Measurements from ENCODE around the gene TTC17.
"Not testable (repeated sequence)": the region's sequence is repeated elsewhere in the genome, so short reads cannot be mapped to it uniquely, and the experiment has no call there.

Gene TTC17

DNA sequence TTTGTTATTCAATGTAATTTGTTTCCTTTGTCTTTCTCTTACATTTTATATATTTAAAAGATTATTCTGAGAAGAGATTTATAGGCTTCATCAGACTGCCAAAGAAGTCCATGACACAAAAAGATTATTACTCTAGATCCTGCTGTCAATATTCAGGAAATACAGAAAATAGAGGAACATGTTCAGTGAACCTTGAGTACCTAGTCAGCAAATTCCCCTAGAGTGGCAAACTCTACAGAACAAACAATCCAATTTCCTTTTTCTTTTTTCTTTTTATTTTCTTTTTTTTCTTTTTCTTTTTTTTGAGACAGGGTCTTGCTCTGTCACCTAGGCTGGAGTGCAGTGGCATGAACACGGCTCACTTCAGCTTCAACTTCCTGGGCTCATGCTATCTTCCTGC is 23.9 kb downstream of the TTC17 start:
- FAIRE-seq, result no peak
- DNase-seq (ENCODE audit: extremely low spot score, insufficient read length, low read depth), result no peak

DNA sequence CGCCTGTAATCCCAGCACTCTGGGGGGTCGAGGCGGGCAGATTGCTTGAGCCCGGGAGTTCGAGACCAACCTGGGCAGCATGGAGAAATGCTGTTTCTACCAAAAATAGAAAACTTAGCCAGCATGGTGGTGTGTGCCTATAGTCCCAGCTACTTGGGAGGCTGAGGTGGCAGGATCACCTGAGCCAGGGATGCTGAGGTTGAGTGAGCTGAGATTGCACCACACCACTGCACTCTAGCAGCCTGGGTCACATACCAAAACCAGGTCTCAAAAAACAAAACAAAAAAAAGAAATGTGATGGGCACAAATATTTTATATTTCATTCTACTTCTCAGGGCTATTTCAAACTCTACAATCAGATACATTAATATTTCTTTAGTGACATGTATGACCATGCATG is 25.7 kb downstream of the TTC17 start:
- no peak for FAIRE-seq
- no peak for DNase-seq (ENCODE audit: extremely low spot score, insufficient read length, low read depth)

DNA sequence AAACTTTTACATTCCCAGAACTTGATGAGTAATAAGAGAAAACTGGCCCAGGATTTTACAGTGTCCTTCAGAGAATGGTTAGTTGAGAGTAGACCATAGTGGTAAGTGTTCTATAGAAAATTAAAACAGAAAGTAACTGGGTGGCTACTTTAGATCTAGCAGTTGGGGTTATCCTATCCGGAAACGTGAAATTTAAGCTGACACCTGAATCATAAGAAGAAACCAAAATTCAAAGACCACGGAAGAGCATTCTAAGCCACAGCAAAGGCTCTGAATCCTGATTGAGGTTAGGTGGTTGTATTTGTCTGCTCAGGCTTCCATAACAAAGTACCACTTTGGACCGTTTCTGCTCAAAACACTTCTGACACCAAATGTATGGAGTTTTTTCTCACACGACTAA is 34.0 kb downstream of the TTC17 start:
- FAIRE-seq (no peak), DNase-seq (ENCODE audit: extremely low spot score, insufficient read length, low read depth) (no peak)

DNA sequence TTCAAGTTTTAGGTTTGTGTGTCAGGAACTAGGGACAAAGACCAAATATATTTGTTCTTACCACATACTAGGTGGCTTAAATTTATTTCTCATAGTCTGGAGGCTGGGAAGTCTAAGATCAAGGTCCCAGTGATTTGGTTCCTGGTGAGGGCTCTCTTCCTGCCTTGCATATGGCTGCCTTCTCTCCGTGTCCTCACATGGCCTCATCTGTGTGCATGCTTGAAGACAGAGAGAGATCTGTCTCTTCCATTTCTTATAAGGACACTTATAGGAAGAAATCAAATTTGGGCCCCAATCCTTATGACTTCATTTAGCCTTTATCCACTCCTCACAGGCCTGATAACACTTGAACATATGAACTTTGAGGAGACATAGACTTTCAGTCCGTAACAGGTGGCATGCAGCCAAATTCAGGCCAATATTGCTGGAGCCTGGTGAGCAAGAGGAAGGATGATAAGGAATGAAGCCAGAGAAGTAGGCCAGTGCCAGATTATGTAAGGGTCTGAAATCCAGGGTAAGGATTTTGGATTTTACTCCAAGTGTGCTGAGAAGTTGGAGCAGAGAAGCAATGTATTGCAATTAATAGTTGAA is 35.1 kb downstream of the TTC17 start:
- no peak for DNase-seq (ENCODE audit: extremely low spot score, insufficient read length, low read depth)
- no peak for FAIRE-seq

DNA sequence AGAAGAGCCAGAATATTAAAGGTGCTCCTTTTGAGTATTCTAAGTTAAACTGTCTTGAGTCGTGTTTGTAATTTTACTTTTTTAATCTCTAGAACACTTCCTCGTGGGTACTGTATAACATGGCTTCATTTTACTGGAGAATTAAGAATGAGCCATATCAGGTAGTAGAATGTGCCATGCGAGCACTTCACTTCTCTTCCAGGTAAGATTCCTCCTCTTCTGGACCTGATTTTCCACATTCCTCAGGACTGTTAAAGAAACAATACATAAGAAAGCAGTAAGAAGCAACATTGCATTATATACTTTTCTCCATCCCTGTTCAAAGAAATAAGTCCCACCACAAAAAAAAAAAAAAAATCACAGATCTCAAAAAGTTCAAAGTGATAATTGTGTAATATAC is 37.9 kb downstream of the TTC17 start:
- DNase-seq (ENCODE audit: extremely low spot score, insufficient read length, low read depth) (no peak), FAIRE-seq (no peak)

DNA sequence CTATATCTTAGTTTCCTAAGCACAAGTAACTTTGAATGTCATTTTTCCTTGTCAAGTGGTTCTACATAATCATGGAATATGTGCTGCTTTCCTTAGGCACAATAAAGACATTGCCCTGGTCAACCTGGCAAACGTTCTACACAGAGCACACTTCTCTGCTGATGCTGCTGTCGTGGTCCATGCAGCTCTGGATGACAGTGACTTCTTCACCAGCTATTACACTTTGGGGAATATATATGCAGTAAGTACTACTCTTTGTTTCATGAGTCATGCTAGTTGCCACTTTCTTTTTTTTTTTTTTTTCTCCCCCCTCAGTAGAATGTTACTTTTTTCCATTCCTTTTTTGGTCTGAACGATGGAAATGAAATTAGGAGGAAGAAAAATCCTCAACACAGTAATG is 38.5 kb downstream of the TTC17 start:
- FAIRE-seq (no peak), DNase-seq (ENCODE audit: extremely low spot score, insufficient read length, low read depth) (no peak)

DNA sequence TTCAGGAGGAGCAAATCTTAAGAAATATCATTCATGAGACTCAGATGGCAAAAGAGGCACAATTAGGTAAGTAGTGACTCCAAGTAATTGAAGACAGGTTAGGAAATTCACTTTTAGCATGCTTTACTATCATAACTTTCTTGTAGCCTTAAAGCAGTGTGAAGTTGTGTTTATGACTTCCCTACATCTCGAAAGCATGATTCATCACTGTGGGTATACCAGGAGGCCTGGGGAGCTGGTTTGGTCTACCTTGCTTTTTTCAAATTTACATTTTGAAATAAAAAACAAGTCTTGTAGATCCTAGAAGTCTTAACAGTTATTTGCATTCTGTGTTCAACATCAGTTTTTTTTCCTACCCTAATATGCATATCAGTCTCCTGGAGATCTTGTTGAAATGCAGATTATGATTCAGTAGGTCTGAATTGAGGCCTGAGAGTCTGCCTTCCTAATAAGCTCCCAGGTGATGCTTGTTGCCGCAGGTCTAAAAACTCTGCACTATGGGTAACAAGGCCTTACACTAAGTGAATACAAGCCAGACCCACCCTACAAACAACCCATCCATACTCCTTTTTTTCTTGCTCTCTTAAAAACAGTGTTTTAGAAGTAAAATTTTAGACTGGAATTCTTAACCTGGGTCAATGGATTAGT is 41.4 kb downstream of the TTC17 start:
- FAIRE-seq, result no peak
- DNase-seq (ENCODE audit: extremely low spot score, insufficient read length, low read depth), result no peak

DNA sequence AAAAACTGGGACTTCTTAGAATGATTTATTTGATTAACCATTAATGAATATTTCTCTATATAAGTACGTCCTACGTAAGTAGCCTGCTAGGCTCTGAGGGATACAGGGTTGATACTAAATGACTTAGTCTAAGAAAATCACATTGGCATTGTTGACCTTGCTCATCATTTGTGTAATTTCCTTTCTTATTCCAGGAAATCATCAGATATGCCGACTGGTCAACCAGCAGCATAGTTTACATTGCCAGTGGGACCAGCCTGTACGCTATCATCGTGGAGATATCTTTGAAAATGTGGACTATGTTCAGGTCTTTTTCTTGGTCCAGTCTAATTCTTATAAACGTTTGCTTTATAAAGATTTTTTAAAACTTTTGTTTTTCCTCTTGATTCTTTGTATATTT is 42.5 kb downstream of the TTC17 start:
- no peak for DNase-seq (ENCODE audit: extremely low spot score, insufficient read length, low read depth)
- FAIRE-seq, result no peak

DNA sequence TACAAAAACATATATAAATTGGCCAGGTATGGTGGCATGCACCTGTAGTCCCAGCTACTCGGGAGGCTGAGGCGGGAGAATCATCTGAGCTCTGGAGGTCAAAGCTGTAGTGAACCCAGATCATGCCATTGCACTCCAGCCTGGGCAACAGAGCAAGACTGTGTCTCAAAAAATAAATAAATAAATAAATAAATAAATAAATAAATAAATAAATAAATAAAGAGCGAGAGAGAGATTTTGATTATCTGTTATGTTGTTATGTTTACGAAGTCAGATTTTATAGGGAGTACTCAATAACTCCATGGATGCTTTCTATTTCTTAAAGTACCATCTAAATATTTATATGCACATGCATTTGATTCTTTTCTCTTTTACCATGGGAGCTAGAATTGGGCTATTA is 43.1 kb downstream of the TTC17 start:
- not testable (repeated sequence) for FAIRE-seq; DNase-seq (ENCODE audit: extremely low spot score, insufficient read length, low read depth)

DNA sequence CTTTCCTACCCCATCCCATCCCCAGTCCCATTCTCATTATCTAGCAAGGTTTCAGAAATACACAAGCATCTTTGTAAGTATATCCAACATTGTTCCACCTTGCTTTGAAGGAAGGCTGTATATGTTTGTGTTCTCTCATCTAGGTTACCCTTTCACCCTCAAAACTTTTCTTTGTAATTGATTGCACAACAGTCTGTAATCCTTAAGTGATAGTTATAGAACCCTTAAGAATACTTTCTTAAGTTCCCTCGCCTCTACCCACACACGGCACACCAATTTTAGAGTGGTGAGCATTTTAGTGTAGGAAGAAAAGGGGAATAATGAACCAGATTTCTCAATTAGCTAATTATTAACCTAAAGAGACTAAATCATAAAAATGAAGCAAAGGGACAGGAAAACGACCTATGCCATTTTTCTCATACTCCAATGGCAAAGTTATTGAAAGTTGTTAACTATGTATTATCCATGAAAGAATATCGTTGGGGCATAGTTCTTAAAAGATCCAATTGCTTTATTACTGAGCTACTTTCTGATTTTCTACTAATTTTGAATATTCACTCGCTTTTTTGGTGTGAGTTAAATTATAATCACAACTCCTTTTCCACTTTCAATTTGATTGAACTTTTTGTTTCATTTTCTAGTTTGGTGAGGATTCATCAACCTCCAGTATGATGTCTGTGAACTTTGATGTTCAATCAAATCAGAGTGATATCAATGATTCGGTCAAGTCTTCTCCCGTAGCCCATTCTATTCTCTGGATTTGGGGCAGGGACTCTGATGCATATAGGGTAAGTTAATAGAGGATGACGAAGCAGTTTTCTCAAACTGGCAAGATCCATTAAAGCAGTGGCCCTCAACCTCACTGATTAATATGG is 44.9 kb downstream of the TTC17 start:
- FAIRE-seq, result no peak

DNA sequence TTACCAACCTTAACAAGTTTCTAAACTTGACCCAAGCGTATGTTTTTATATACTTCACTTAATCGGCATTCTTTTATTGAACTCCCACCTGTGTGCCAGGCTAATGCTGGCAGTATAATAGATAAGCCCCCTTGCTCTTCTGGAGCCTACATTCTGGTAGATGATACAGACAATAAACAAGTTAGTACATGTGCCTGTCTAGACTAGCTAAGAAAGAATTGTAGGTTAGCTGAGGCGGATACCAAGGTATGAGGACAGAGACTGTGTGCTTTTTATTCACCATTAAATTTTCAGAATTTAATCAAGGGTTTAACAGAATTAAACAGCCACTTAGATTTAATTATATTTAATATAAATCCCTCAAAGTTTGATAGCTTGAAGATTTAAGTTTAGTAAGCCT is 45.7 kb downstream of the TTC17 start:
- FAIRE-seq, result no peak

More for the DNA sequence above, 44.9 kb downstream of the TTC17 start:
- no peak for DNase-seq (ENCODE audit: extremely low spot score, insufficient read length, low read depth)

DNA sequence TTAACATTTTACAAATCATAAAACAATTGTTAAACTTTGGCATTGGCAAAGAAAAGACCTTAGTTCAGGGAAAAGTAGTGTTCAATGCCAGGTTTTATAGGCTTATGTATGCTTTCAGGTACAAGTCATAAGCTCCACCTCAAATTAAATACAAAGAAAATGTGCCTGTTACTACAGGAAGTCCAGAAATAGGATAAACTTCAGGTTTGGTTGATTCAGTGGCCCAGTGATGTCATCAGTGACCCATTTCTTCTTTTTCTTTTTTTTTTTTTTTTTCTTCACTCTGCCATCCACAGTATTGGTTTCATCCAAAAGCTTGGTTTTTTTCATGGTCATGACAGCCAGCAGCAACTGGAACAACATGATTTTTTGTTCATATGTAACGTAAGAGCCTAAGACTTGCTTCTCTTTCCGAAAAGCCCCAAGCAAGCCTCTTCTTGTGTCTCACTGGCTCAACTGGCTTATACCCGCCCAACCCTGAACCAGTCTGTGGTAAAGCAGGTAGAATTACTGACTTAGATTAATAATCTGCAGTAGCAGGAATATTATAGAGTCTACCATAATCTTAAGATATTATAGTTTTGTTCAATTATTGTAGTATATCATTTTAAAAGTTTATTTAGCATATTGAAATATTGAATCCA is 46.2 kb downstream of the TTC17 start:
- DNase-seq (ENCODE audit: extremely low spot score, insufficient read length, low read depth) (no peak), FAIRE-seq (no peak)

More for the DNA sequence above, 45.7 kb downstream of the TTC17 start:
- no peak for DNase-seq (ENCODE audit: extremely low spot score, insufficient read length, low read depth)

DNA sequence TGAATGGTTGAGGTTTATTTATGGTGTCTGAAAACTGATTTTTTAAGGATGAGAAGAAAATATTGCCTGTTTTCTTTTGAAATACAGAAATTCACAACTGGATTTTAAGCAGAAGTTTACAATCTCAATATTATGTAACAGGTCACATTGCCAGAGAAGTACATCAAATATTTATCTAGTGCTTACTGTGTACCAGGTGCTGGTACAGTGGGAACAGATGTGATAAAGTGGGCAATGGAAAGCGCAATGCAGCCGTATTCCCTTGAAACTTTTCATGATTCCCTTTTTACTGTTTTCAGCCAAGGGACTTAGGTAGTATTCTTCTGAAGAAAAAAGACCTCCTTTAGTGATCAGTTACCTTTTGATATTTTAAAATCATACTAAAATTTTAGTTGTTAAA is 49.6 kb downstream of the TTC17 start:
- FAIRE-seq, result no peak
- no peak for DNase-seq (ENCODE audit: extremely low spot score, insufficient read length, low read depth)

DNA sequence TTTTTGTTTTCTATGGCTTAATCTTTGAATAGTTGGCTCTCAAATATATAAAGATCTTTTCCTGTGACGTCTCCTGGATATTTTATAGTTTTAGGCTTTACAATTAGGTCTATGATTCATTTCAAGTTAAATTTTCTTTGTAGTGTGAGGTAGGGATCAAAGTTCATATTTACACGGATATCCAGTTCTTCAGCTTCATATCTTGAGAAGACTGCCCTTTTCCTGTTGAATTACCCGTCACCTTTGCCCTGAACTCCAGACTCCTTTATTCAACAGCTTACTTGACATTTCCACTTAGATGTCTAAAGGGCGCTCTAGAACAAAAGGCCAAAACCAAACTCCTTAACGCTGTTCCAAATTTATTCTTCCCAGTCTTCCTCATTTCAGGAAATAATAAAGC is 51.7 kb downstream of the TTC17 start:
- no peak for DNase-seq (ENCODE audit: extremely low spot score, insufficient read length, low read depth)
- FAIRE-seq, result no peak

DNA sequence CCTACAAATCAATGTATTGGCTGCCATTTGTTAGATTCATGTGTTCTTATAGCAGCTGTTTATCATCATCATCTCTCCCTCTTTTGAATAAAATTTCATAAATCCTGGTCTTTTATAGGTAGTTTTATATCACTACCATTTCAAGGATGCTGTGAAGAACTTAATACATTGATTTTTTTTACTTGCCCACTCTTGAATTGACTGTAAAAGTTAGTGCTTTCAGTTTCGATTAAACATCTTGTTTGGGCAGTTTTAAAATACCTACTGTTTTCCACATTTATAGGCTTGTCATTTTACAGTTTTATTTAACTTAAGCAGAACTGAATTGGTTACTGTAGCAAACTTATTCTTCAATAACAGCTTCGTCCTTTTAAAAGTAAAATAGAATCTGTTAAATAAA is 59.5 kb downstream of the TTC17 start:
- peak; percentile 47 for FAIRE-seq
- DNase-seq (ENCODE audit: extremely low spot score, insufficient read length, low read depth), result no peak

DNA sequence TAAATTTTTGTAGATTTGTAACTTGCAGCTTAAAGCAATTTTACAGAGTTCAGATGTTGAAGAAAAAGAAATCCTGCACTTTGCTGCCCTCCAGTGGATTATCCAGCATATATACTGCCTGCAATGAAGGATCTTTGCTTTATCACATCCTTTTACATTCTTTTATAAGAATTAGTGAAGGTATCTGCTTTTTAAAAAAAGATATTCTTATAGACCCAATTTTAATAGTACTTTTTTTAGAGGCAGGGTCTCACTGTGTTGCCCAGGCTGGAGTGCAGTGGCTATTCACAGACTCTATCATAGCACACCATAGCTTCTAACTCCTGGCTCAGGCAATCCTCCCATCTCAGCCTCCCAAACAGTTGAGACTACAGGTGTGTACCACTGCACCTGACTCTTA is 60.7 kb downstream of the TTC17 start:
- no peak for DNase-seq (ENCODE audit: extremely low spot score, insufficient read length, low read depth)
- FAIRE-seq, result peak; percentile 9

DNA sequence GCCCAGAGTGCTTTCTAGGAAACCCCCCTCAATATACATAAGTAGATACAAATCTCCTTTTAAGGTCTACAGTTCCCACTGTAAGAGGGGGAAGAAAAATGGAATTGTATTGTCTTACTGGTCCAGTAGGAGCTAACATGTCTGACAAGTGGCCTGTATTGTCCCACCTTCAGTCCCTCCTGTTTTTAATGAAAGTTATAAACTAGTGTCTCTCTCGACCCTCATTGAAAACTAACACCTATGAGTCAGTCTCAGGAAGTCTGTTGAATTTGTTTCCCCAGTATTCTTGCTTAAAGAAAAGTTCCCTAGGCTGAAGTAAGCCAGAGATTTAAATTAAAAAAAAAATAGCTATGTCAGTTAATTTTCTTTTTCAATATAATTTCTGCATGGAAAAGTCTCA is 69.3 kb downstream of the TTC17 start:
- FAIRE-seq (no peak), DNase-seq (ENCODE audit: extremely low spot score, insufficient read length, low read depth) (no peak)

DNA sequence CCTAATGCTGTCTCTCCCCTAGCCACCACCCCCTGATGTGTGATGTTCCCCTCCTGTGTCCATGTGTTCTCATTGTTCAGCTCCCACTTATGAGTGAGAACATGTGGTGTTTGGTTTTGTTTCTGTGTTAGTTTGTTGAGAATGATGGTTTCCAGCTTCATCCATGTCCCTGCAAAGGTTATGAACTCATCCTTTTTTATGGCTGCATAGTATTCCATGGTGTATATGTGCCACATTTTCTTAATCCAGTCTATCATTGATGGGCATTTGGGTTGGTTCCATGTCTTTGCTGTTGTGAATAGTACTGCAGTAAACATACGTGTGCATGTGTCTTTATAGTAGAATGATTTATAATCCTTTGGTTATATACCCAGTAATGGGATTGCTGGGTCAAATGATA is 72.2 kb downstream of the TTC17 start:
- not testable (repeated sequence) for FAIRE-seq; DNase-seq (ENCODE audit: extremely low spot score, insufficient read length, low read depth)

DNA sequence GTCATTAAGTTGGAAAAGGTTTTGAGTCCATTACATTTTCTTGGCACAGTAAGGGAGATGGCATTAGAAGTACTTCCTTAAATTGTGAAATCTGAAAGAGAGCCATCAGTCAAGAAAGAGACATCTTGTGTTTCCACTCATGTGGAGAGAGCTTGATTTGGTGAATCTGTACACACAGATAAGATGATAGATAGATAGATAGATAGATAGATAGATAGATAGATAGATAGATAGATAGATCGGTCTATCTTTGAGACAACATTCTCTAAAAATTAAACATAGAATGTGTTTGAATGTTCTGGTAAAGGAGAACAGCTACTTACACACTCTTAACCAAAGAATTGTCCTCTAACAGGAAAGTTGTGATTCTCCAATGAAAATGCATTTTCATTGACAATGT is 76.2 kb downstream of the TTC17 start:
- FAIRE-seq, result no peak

DNA sequence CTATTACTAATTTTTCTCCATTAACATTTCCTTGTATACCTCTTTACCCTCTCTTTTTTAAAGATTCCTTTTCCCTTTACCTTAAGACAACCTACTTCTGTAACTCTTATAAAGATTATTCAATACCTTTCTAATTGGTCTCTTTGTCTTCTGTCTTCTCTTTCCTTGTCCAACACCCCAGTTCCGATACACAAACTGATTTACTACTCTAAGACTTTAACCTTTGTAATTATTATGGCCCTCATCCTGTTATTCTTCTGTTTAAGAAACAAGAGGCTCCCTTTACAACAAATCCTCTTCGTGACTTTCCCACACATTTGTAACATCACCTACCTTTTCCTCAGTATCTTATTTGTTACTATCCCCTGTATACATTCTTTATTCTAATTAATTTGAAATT is 81.8 kb downstream of the TTC17 start:
- FAIRE-seq (no peak), DNase-seq (ENCODE audit: extremely low spot score, insufficient read length, low read depth) (no peak)

More for the DNA sequence above, 76.2 kb downstream of the TTC17 start:
- DNase-seq (ENCODE audit: extremely low spot score, insufficient read length, low read depth), result no peak

DNA sequence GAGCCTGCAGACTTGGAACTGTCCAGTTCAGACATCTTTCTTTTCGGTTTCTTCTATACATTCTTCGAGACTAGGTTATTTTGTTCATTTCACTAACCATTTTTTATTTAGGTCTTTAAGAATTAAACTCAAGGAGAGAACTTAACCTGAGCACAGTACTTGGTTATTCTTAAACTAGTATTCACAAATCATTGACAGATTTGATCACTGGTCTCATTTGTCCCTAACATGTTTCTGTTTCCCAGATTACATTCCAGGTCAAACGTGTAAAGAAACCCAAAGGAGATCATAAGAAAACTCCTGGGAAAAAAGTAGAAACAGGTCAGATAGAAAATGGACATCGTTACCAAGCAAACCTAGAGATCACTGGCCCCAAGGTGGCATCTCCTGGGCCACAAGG is 85.1 kb downstream of the TTC17 start:
- no peak for FAIRE-seq
- DNase-seq (ENCODE audit: extremely low spot score, insufficient read length, low read depth), result no peak
